Left lung (tissue), 10 donors: ENCODE measurements around the gene CYGB. TPM values are rescaled to one million over a fixed set of nuclear protein-coding genes. Genes with fewer than 3 reads are reported as not detected.
"Not testable (repeated sequence)": the region's sequence is repeated elsewhere in the genome, so short reads cannot be mapped to it uniquely, and the experiment has no call there.

Experiments used
- ATAC-seq: fragments of 200-7000 bp; cut with Tn5 transposase; one replicate; pipeline ENCODE4 v1.9.1; 2020; ENCODE audit warnings: moderate library complexity
- DNase-seq, 4 donors: peaks; one replicate each; pipeline ENCODE4 v3.0.0-alpha.2; 2013 to 2020
- H3K27ac ChIP-seq, 2 donors: fragments of 200-600 bp; sonication (generic) in 1 of 2; one replicate each; pipeline versions ENCODE4 v1.5.0 to v1.8.0; 2020 to 2021
- H3K27me3 ChIP-seq, 2 donors: fragments of 200-600 bp; sonication (generic) in 1 of 2; one replicate each; pipeline versions ENCODE4 v1.5.0 to v1.8.0; 2020 to 2021
- H3K36me3 ChIP-seq, 2 donors: fragments of 200-600 bp; sonication (generic) in 1 of 2; one replicate each; pipeline versions ENCODE4 v1.5.0 to v1.8.0; 2020 to 2021
- H3K4me1 ChIP-seq, 2 donors: fragments of 200-600 bp; one replicate each; pipeline ENCODE4 v1.8.0; 2021
- H3K4me3 ChIP-seq, 2 donors: fragments of 200-600 bp; sonication (generic) in 1 of 2; one replicate each; pipeline versions ENCODE4 v1.5.0 to v1.8.0; 2020 to 2021; ENCODE audit warnings: mild to moderate bottlenecking in 1 of 2
- H3K9me3 ChIP-seq, 2 donors: fragments of 200-600 bp; sonication (generic) in 1 of 2; one replicate each; pipeline versions ENCODE4 v1.5.0 to v1.8.0; 2020 to 2021
- CTCF ChIP-seq, 2 donors: fragments of 200-600 bp; sonication (generic) in 1 of 2; IDR thresholded peaks; one replicate each; pipeline versions ENCODE4 v1.5.0 to v1.8.0; 2021; ENCODE audit warnings: antibody characterized with exemption in 2 of 2
- intact Hi-C, 2 donors: fragments of 100-400 bp; cut with DNase I; formaldehyde crosslinking; loops; one replicate each; pipeline versions ENCODE4 v1.11.2 to v1.14.2; 2022
- polyA plus RNA-seq, 6 donors: library from polyadenylated mRNA; unstranded; fragments of 120-200 nt; gene quantifications; one replicate each; pipeline ENCODE4 v1.2.1, GENCODE V29; 2013; ENCODE audit not compliant: insufficient read length in 6 of 6
- total RNA-seq, 2 donors: library from RNA; stranded (reverse); fragmentation: NEBNext Ultra II Directional; extraction: Animal tissue kit (Norgen Biotek cat#: 25700); gene quantifications; one replicate each; pipeline ENCODE4 v1.2.1, GENCODE V29; 2021
- donor health status: DM: no; HTN: yes; CAD: no.
- donor health status: DM: no; HTN: no; CAD: no.

The CYGB gene
- total and polyA plus RNA-seq, 8 donors = 10.2 to 37.1 (median 26.4) TPM

GRCh38 chr17:76513306-76513692, 24.2 kb downstream of the CYGB start:
- Histone ChIP-seq H3K4me3 (no peak overlapping the region), H3K27ac (no peak overlapping the region), H3K36me3 (no peaks in the 10 kb centered on the region), H3K27me3 (no peaks in the 10 kb centered on the region), H3K4me1 (peaks cover 0 to 38% of the 10 kb centered on the region in 2 donors), H3K9me3 (no peaks in the 10 kb centered on the region)
- DNase-seq = no peak
- TF ChIP-seq CTCF (IDR thresholded peaks at IDR 0.05) = no peak
- no peak for ATAC-seq
- intact Hi-C loops = no loop called here

DNA sequence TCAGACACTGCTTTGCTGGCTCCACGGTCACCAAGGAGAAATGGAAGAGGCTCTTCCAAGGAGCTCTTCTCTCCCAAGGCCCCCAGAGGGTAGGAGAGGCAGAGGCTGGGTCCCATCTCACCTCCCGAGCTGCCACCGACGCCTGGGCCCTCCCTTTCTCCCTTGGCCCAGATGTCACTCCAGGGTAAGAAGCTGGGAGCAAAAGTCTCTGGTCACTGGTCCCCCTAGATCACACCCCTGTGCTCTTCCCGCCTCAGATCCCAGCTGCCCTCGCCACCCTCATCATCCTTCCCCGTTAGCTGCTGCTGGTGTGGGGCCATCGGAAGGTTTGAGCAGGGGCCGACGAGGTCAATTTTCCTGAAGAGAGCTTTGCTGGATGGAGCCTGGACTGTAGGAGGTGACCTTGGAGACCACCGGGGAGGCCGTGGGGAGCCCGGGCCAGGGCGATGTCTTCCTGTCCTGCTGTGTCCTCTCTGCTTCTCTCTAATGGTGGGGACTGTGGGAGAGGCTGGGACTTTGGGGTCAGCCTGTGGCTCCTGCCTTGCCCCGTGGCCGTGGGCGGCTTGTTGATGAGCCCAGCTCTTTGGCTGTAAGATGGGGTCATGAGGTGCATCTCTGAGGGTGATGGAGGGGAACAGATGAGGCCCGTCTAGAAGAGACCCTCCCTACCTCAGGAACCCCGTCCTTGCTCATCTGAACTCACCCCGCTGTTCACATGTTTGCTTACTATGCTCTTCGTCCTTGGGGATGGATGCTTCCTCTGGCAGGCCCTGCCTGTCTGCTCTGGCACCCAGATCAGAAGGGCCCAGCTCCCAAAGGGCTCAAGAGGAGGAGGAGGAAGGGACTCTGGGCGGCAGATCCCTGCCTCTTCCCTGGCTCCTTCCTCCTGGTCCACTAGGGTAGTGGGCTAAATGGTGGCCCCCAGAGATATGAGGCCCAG, 24.9 kb downstream of the CYGB start:
- Histone ChIP-seq H3K4me3 (no peak overlapping the region), H3K27me3 (peaks cover 0 to 2% of the 10 kb centered on the region in 2 donors), H3K9me3 (no peaks in the 10 kb centered on the region), H3K36me3 (no peaks in the 10 kb centered on the region), H3K27ac (no peak overlapping the region), H3K4me1 (peaks cover 0 to 38% of the 10 kb centered on the region in 2 donors)
- DNase-seq (no peak), ATAC-seq (no peak)
- TF ChIP-seq CTCF (IDR thresholded peaks at IDR 0.05) = no peak
- intact Hi-C loops = no loop called here

GRCh38 chr17:76511668-76512365, 25.7 kb downstream of the CYGB start:
- Histone ChIP-seq H3K9me3 (no peaks in the 10 kb centered on the region), H3K4me1 (peaks cover 0 to 38% of the 10 kb centered on the region in 2 donors), H3K36me3 (no peaks in the 10 kb centered on the region), H3K27me3 (peaks cover 0 to 10% of the 10 kb centered on the region in 2 donors), H3K27ac (no peak overlapping the region), H3K4me3 (no peak overlapping the region)
- ATAC-seq (peak; percentile 7), DNase-seq (no peak)
- intact Hi-C loops = no loop called here
- no peak for TF ChIP-seq CTCF (IDR thresholded peaks at IDR 0.05)

- peaks cover 0 to 38% of the 10 kb centered on the region in 2 donors for H3K4me1 ChIP-seq
- H3K36me3 ChIP-seq = no peaks in the 10 kb centered on the region
- H3K27me3 ChIP-seq = peaks cover 0 to 12% of the 10 kb centered on the region in 2 donors
- H3K4me3 ChIP-seq = no peak overlapping the region
- no peaks in the 10 kb centered on the region for H3K9me3 ChIP-seq
- DNase-seq (no peak), ATAC-seq (no peak)
- TF ChIP-seq CTCF (IDR thresholded peaks at IDR 0.05) = no peak
- intact Hi-C loops = no loop called here
- H3K27ac ChIP-seq = no peak overlapping the region
These were observed 26.7 kb downstream of the CYGB start for GRCh38 chr17:76510831-76511244.

- H3K4me3 ChIP-seq, H3K9me3 ChIP-seq, H3K36me3 ChIP-seq, ATAC-seq, DNase-seq, H3K27ac ChIP-seq: not testable (repeated sequence)
- H3K4me1 ChIP-seq = peaks cover 0 to 32% of the 10 kb centered on the region in 2 donors
- H3K27me3 ChIP-seq = peaks cover 0 to 12% of the 10 kb centered on the region in 2 donors
- intact Hi-C loops = loop anchor here in 1 of 2 donors (5.0 kb wide), 1 partner anchor 41 kb away; the partner anchor contains the start of gene AANAT
These were observed 28.9 kb downstream of the CYGB start for GRCh38 chr17:76508472-76509063.
